Spinal cord (tissue), 10 donors: Measurements from ENCODE around the gene INPPL1. TPM values are rescaled to one million over a fixed set of nuclear protein-coding genes. Genes with fewer than 3 reads are reported as not detected.

Experiments used
- DNase-seq, 6 donors: peaks; one replicate each; pipeline versions ENCODE4 v3.0.0 to v3.0.0-alpha.2; 2013 to 2015; ENCODE audit warnings: low spot score in 6 of 6, low read depth in 4 of 6
- H3K27ac ChIP-seq: one replicate; pipeline ENCODE4 v1.5.1; 2013; ENCODE audit warnings: low read depth, low read length, control low read depth
- H3K27me3 ChIP-seq: one replicate; pipeline ENCODE4 v1.6.1; 2013; ENCODE audit warnings: low read length; ENCODE audit not compliant: control insufficient read depth, insufficient read depth
- H3K36me3 ChIP-seq: one replicate; pipeline ENCODE4 v1.6.1; 2013; ENCODE audit warnings: low read length; ENCODE audit not compliant: control insufficient read depth, insufficient read depth
- H3K4me1 ChIP-seq: one replicate; pipeline ENCODE4 v1.6.1; 2013; ENCODE audit warnings: low read length; ENCODE audit not compliant: control insufficient read depth, insufficient read depth
- H3K4me3 ChIP-seq: one replicate; pipeline ENCODE4 v1.5.1; 2013; ENCODE audit warnings: low read depth, low read length, control low read depth
- H3K9me3 ChIP-seq: one replicate; pipeline ENCODE4 v1.6.1; 2013; ENCODE audit warnings: low read length; ENCODE audit not compliant: control insufficient read depth, insufficient read depth
- WGBS: methylation state at CpG from one replicate; pipeline ENCODE4 v1.1.5; 2013; ENCODE audit warnings: missing lambda C conversion rate; ENCODE audit not compliant: insufficient coverage; 5-methylcytosine and 5-hydroxymethylcytosine counted together
- polyA plus RNA-seq, 2 donors: library from polyadenylated mRNA; unstranded; fragments of 120-200 nt; gene quantifications; one replicate each; pipeline ENCODE4 v1.2.1, GENCODE V29; 2013; ENCODE audit not compliant: insufficient read length in 2 of 2
- total RNA-seq, 2 donors: library from RNA; depleted of rRNA in 1 of 2; stranded (reverse); fragments of 120-200 nt in 1 of 2; fragments of >200 nt in 1 of 2; gene quantifications; one replicate each; pipeline versions ENCODE4 v1.2.3 to v1.2.4, GENCODE V29; 2013 to 2014
- donor health status: healthy.

INPPL1 gene
- total and polyA plus RNA-seq, 4 donors = 34.1 to 147 (median 112) TPM

DNA sequence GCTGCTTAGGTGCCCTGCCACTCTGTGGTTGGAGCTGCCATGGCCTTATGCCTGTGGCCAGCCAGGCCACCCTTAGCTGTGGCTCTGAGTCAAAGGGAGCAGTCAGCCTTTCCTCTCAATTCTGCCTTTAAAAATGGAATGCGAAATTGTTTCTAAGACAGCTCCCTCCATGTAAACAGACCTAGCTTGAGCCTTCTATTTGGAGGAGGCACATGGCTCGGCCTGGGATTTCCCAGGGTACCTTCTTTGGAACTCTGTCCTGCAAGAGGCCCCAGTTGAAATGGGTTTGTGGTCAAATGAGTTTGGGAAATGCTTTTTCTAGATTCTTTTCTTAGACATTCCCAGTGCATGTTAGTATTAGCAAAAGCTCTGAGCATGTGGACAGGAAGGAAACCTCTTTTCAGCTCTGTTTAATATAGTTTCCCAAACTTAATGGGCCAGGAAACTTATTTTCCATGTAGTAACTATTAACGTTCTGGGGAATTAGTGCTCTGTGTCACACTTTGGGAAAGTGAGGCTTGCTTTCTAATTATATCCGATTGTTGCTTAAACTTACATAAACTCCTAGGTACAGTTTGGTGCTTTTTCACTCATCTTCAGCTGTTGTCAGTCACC is 11.6 kb downstream of the INPPL1 start:
- Histone ChIP-seq H3K4me1 (peaks cover 39% of the 10 kb centered on the region), H3K36me3 (peaks cover 63% of the 10 kb centered on the region), H3K9me3 (no peaks in the 10 kb centered on the region), H3K27me3 (peaks cover 28% of the 10 kb centered on the region), H3K4me3 (no peak overlapping the region), H3K27ac (no peak overlapping the region)
- no peak for DNase-seq
- WGBS = 83% methylated on average over 1 of the region's 4 CpGs

DNA sequence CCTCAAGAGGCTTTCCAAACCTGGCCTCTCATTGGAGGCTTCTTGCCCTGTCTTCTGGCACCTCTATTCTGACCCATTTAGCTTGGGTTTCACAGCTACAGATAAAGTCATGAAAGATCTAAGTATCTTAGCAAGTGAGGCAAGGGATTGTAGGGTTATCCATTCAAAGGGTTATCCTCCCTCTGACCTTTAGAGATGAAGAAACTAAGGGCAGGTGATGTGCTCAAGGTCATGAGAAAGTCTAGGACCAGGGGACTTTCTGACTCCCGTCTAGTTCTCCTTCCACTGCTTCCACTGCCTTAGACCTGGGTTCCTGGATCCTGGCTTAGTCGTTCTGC is 12.2 kb downstream of the INPPL1 start:
- no peak for DNase-seq
- WGBS = 69% methylated on average over 2 of the region's 2 CpGs
- Histone ChIP-seq H3K9me3 (no peaks in the 10 kb centered on the region), H3K4me3 (no peak overlapping the region), H3K4me1 (peaks cover 41% of the 10 kb centered on the region), H3K27me3 (peaks cover 33% of the 10 kb centered on the region), H3K36me3 (peaks cover 58% of the 10 kb centered on the region), H3K27ac (no peak overlapping the region)

DNA sequence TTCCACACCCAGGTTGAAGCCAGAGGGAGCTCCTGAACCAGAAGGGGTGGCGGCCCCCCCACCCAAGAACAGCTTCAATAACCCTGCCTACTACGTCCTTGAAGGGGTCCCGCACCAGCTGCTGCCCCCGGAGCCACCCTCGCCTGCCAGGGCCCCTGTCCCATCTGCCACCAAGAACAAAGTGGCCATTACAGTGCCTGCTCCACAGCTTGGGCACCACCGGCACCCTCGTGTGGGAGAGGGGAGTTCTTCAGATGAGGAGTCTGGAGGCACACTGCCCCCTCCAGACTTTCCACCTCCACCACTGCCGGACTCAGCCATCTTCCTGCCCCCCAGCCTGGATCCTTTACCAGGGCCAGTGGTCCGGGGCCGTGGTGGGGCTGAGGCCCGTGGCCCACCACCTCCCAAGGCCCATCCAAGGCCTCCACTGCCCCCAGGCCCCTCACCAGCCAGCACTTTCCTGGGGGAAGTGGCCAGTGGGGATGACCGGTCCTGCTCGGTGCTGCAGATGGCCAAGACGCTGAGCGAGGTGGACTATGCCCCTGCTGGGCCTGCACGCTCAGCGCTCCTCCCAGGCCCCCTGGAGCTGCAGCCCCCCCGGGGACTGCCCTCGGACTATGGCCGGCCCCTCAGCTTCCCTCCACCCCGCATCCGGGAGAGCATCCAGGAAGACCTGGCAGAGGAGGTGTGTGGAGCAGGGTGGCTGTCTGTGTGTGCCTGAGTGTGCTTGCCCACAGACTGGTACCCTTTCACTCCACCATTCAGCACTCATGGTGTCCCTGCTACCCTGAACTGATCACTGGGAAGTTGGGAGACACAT is 12.8 kb downstream of the INPPL1 start:
- Histone ChIP-seq H3K4me1 (peaks cover 41% of the 10 kb centered on the region), H3K36me3 (peaks cover 52% of the 10 kb centered on the region)
- 78% methylated on average over 16 of the region's 22 CpGs for WGBS

DNA sequence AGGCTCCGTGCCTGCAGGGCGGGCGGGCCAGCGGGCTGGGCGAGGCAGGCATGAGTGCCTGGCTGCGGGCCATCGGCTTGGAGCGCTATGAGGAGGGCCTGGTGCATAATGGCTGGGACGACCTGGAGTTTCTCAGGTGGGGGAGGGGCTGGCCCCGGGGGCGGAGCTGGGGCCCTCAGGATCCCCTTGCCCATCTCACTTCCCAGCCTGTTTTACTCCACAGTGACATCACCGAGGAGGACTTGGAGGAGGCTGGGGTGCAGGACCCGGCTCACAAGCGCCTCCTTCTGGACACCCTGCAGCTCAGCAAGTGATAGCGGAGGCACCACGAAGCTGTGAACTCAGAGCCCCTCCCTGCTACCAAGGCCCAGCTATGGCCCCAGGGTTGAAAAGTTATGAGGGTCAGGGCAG is 13.5 kb downstream of the INPPL1 start:
- WGBS = 50% methylated on average over 8 of the region's 16 CpGs
- Histone ChIP-seq H3K27me3 (peaks cover 46% of the 10 kb centered on the region), H3K4me3 (no peak overlapping the region), H3K4me1 (peaks cover 41% of the 10 kb centered on the region), H3K36me3 (peaks cover 45% of the 10 kb centered on the region), H3K27ac (no peak overlapping the region), H3K9me3 (no peaks in the 10 kb centered on the region)
- DNase-seq = peak in 2 of 6 donors; percentile 44 to 60

More for the DNA sequence above, 12.8 kb downstream of the INPPL1 start:
- Histone ChIP-seq H3K9me3 (no peaks in the 10 kb centered on the region), H3K27ac (no peak overlapping the region), H3K27me3 (peaks cover 39% of the 10 kb centered on the region), H3K4me3 (no peak overlapping the region)
- DNase-seq = no peak

DNA sequence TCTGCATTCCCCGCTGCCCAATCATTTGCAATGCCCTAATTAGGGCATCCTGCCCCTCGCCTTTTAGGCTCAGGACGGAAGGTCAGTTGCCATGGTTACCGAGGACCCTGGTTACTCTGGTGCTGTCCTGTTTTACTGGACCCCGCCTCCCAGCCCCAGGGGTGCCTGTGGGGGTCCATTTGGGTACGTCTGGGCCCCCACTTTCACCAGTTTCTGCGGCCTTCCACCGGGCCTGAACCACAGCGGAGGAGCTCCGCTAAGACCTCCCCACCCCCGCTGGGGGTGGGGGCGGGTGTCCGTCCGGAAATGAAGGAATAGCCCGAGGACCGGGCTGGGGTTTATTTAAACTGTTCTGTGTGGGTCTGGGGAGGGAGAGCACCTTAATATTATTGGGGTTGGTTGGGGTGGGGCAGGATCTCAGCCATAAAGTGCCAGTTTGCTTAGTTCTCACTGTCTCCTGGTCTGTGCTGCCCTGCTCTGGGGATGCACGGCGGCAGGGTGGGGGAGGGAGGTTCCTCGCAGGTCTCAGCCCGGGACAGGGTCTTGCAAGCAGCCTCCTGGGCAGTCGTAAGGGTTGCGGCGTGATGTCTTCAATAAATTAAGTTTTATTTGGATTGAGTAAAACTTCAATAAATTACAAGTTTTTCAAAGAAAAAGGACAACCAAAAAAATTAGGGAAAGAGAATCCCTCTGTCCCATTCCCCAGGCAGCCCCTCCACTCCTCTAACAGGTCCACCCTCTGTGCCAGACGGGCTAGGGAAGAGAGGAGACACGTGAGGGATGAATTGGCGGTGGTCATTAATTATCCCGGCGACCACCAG is 14.1 kb downstream of the INPPL1 start:
- Histone ChIP-seq H3K4me1 (peaks cover 41% of the 10 kb centered on the region), H3K36me3 (peaks cover 38% of the 10 kb centered on the region), H3K4me3 (no peak overlapping the region), H3K9me3 (no peaks in the 10 kb centered on the region), H3K27me3 (peaks cover 52% of the 10 kb centered on the region), H3K27ac (no peak overlapping the region)
- DNase-seq = no peak
- WGBS = 37% methylated on average over 16 of the region's 28 CpGs

DNA sequence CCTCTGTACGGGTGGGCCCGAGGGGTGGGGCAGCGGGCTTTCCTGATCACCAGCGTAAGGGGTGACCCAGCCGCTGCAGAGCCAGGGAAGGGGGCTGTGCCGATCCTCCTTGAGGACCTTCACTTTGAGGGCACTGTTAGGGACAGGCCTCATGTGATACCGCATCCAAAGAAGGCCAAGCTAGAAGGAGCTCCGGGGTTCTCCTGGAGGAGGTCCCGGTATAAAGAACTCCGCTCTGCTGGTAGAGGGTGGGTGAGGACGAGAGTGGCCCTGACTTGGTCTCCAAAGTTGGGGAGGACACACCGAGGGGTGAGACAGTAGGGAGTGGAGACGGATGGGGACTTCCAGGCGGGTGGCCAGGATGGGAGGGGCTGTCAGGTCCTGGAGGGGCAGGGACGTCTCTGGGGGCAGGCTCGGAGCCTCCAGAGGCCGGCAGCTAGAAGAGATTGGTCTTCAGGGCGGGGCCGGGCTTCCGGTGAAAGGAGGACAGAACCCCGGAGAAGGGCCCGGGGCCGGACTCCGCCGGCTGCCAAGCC is 14.8 kb downstream of the INPPL1 start:
- 3% methylated on average over 25 of the region's 25 CpGs for WGBS
- Histone ChIP-seq H3K9me3 (no peaks in the 10 kb centered on the region), H3K36me3 (peaks cover 31% of the 10 kb centered on the region), H3K27ac (no peak overlapping the region), H3K4me3 (peak overlapping the region; percentile 7), H3K27me3 (peaks cover 57% of the 10 kb centered on the region), H3K4me1 (peaks cover 44% of the 10 kb centered on the region)
- no peak for DNase-seq

DNA sequence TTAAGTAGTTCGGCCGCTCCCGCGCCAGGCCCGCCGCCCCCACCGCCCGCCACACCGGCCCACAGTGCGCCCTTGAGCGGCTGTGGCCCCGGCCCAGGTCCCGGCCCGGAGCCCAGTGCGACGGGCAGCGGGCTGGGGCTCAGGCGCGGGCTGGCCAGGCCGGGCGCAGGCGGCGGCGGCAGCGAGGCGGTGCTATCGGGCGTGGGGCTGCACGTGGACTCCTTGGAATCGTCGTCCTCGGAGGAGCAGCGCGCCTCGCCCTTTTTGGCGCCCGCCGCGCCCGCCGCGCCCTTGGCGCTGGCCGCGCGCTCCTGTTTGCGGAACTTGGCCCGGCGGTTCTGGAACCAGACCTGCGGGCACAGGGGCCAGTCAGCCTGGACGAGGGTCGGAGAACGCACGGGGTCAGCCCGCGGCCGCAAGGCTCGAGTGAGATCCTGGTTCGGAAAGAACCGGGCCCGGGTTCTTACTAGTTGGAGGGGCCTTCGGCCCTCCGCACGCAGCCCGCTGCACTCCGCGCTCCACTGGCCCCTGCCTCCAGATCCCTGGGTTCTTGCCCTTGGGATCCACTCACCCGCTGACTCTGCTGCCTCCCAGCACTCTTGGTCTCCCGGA is 15.4 kb downstream of the INPPL1 start:
- Histone ChIP-seq H3K27ac (no peak overlapping the region), H3K36me3 (peaks cover 29% of the 10 kb centered on the region), H3K4me1 (peaks cover 45% of the 10 kb centered on the region), H3K4me3 (no peak overlapping the region), H3K9me3 (no peaks in the 10 kb centered on the region), H3K27me3 (peaks cover 62% of the 10 kb centered on the region)
- DNase-seq = peak in 2 of 6 donors; percentile 22 to 51
- WGBS = under 1% methylated on average over 69 of the region's 69 CpGs

DNA sequence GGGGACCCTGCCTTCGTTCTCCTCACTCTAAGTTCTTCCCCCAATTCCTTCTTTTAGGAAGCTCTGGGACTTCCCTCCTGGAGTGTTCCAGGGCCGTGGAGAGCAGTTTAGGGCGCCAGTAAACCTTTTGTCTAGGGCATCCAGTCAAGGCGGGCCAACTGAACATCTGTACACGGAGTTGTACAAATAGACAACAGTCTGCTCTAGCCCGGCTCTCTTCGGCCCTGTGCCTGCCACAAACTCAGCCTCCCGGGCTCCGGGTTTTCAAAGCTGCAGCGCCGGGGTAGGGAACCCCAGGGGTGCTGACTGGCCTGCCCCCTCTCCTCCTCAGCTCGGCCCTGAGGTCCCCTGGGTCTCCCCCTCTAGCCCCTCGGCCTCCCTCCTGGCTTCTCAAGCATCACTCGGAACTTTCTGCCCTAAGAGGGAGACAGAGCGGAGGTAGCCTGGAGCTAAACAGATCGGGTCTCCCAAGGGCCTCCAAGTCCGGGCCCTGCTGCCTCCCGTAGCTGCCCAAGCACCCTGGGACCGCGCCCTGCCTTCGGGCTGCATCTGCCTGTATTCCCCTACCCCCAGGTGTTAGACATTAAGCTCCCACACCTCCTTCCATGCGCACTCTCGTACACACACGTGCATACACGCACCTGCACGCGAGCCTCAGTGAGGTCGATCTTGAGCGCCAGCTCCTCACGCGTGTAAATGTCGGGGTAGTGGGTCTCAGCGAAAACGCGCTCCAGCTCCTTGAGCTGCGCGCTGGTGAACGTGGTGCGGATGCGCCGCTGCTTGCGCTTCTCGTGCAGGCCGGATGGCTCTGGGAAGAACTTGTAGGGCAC is 16.1 kb downstream of the INPPL1 start:
- Histone ChIP-seq H3K4me1 (peaks cover 45% of the 10 kb centered on the region), H3K9me3 (no peaks in the 10 kb centered on the region), H3K36me3 (peaks cover 22% of the 10 kb centered on the region), H3K4me3 (no peak overlapping the region), H3K27me3 (peaks cover 70% of the 10 kb centered on the region), H3K27ac (no peak overlapping the region)
- 2% methylated on average over 31 of the region's 44 CpGs for WGBS
- peak in 2 of 6 donors; percentile 21 to 46 for DNase-seq
